CD4-positive, alpha-beta T cell treated with Interleukin-17A for 4 hours (primary cell): Measurements from ENCODE around the gene CFAP69.
"Not testable (repeated sequence)": the region's sequence is repeated elsewhere in the genome, so short reads cannot be mapped to it uniquely, and the experiment has no call there.

Source experiments
- DNase-seq: peaks from one replicate; pipeline ENCODE4 v3.0.0-alpha.2; 2020; ENCODE audit warnings: mixed read lengths

The CFAP69 gene

GRCh38 chr7:90236721-90237289, 8.2 kb upstream of the CFAP69 start:
- DNase-seq, result no peak

GRCh38 chr7:90238022-90238421, 7.0 kb upstream of the CFAP69 start:
- DNase-seq, result no peak

- DNase-seq, result no peak
Measured at GRCh38 chr7:90238583-90238982, 6.4 kb upstream of the CFAP69 start.

- no peak for DNase-seq
Measured at GRCh38 chr7:90239050-90239449, 5.9 kb upstream of the CFAP69 start.

GRCh38 chr7:90239625-90240228, 5.2 kb upstream of the CFAP69 start:
- no peak for DNase-seq

- DNase-seq, result no peak
Measured at GRCh38 chr7:90242369-90243168, 2.4 kb upstream of the CFAP69 start.

- no peak for DNase-seq
Measured at GRCh38 chr7:90243556-90243955, 1.4 kb upstream of the CFAP69 start.

- DNase-seq, result no peak
Measured at GRCh38 chr7:90244565-90244908, 437 bp upstream of the CFAP69 start.

- no peak for DNase-seq
Measured at GRCh38 chr7:90246171-90246570, 1.2 kb downstream of the CFAP69 start.

- DNase-seq, result no peak
Measured at GRCh38 chr7:90248706-90249105, 3.7 kb downstream of the CFAP69 start.

GRCh38 chr7:90250601-90251303, 5.8 kb downstream of the CFAP69 start:
- no peak for DNase-seq

- no peak for DNase-seq
Measured at GRCh38 chr7:90251304-90251635, 6.3 kb downstream of the CFAP69 start.

- not testable (repeated sequence) for DNase-seq
Measured at GRCh38 chr7:90256011-90256410, 11.0 kb downstream of the CFAP69 start.

GRCh38 chr7:90256778-90257177, 11.8 kb downstream of the CFAP69 start:
- no peak for DNase-seq

- no peak for DNase-seq
Measured at GRCh38 chr7:90261441-90261840, 16.5 kb downstream of the CFAP69 start.

- DNase-seq, result no peak
Measured at GRCh38 chr7:90262438-90262837, 17.5 kb downstream of the CFAP69 start.

- DNase-seq, result no peak
Measured at GRCh38 chr7:90266808-90267207, 21.8 kb downstream of the CFAP69 start.

- no peak for DNase-seq
Measured at GRCh38 chr7:90267263-90267858, 22.4 kb downstream of the CFAP69 start.

- no peak for DNase-seq
Measured at GRCh38 chr7:90269163-90269562, 24.2 kb downstream of the CFAP69 start.

- no peak for DNase-seq
Measured at GRCh38 chr7:90270431-90271178, 25.6 kb downstream of the CFAP69 start.

GRCh38 chr7:90271753-90272152, 26.8 kb downstream of the CFAP69 start:
- DNase-seq, result no peak

- no peak for DNase-seq
Measured at GRCh38 chr7:90272242-90272641, 27.3 kb downstream of the CFAP69 start.

- DNase-seq, result no peak
Measured at GRCh38 chr7:90274161-90274560, 29.2 kb downstream of the CFAP69 start.
